ACHN (cell line): ENCODE data around the gene ARPC1B.
"Not testable (repeated sequence)": the region's sequence is repeated elsewhere in the genome, so short reads cannot be mapped to it uniquely, and the experiment has no call there.

ENCODE experiments used
- DNase-seq: peaks from one replicate; pipeline ENCODE4 v3.0.0-alpha.2; 2015
- in situ Hi-C: cut with HindIII; loops from 2 replicates; pipeline ENCODE4 v1.10.0; 2017; ENCODE audit warnings: low sequenced_read_pairs, low pct_ligation_motif_present, low pct_unique_long_range_greater_than_20kb

ARPC1B gene

DNA sequence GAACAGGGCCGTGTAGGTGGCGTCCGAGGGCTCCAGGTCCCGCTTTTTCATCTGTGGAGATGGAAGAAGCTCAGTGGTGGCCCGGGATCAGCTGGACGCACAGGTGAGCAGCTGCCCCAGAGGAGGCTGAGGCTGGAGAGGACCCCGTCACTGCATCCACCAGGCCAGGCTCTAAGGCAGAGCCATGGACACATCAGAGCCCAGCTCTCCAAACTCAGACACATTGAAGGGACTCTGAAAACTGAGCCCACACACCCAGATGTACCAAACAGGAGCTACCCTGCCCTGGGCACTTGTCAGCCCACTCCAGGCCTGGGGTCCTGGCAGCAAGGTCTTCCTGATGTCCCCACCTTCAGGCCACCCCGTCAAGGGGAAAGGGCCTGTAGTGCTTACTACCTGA lies 55.2 kb downstream of the ARPC1B start:
- no peak for DNase-seq
- in situ Hi-C loops: no loop called here

DNA sequence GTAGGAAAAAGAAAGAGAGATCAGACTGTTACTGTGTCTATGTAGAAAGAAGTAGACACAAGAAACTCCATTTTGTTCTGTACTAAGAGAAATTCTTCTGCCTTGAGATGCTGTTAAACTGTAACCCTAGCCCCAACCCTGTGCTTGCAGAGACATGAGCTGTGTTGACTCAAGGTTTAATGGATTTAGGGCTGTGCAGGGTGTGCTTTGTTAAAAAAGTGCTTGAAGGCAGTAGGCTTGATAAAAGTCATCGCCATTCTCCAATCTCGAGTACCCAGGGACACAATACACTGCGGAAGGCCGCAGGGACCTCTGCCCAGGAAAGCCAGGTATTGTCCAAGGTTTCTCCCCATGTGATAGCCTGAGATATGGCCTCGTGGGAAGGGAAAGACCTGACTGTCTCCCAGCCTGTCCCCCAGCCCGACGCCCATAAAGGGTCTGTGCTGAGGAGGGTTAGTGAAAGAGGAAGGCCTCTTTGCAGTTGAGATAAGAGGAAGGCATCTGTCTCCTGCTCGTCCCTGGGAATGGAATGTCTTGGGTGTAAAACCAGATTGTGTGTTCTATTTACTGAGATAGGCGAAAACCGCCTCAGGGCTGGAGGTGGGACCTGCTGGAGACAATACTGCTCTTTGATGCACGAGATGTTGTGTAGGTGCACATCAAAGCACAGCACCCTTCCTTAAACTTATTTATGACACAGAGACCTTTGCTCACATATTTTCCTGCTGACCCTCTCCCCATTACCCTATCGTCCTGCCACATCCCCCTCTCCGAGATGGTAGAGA lies 57.4 kb downstream of the ARPC1B start:
- DNase-seq, in situ Hi-C loops: not testable (repeated sequence)

DNA sequence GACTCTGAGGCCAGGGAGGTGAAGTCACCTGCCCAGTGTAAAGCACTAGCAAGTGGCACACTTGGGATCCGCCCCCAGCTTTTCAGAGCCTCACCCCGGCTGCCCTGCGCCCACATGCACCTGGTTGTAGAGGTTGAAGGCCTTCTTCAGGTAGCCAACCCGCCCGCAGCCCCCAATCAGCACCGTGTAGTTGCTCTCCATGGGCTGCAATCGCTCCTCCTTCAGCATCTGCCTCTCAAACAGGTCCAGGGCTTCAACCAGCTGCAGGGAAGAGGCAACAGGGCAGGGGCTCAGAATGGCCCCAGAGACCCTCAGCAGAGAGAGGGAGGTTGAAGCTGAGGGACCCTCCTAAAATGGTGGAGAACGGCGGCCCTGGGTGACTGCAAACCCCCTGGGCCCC lies 58.6 kb downstream of the ARPC1B start:
- DNase-seq: no peak
- in situ Hi-C loops: no loop called here

DNA sequence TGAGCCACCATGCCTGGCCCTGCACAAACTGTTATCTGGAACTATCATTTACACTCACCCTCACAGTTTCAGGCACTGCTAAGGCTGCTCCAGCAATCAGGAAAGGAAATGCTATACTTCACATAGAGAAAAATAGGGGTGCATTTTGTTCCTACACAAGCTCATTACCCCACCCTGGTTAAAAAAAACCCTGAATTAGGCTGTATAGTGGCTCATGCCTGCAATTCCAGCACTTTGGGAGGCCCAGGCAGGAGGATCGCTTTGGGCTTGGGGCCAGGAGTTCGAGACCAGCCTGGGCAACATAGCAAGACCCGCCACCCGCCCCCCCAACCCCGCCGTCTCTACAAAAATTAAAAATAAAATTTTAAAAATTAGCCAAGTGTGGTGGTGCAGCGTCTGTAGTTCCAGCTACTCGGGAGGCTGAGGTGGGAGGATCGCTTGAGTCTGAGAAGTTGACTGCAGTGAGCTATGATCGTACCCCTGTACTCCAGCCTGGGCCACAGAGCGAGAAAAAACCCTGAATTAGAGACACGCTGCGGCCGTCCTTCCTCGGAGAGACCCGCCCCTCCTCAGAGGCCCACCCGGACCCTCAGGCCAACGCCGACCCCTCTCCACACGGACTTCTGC lies 63.5 kb downstream of the ARPC1B start:
- in situ Hi-C loops: no loop called here
- peak; percentile 24 for DNase-seq

- in situ Hi-C loops: no loop called here
- peak; percentile 99 for DNase-seq
Observed at GRCh38 chr7:99438573-99439480, 64.3 kb downstream of the ARPC1B start, which contains the start of the genes CPSF4 and PTCD1. CPSF4 (plus strand) TSS chr7:99438943; CDS start chr7:99439083, 140 bp downstream. PTCD1 (minus strand) TSS chr7:99438798; CDS start chr7:99435242, 3,556 bp downstream.

DNA sequence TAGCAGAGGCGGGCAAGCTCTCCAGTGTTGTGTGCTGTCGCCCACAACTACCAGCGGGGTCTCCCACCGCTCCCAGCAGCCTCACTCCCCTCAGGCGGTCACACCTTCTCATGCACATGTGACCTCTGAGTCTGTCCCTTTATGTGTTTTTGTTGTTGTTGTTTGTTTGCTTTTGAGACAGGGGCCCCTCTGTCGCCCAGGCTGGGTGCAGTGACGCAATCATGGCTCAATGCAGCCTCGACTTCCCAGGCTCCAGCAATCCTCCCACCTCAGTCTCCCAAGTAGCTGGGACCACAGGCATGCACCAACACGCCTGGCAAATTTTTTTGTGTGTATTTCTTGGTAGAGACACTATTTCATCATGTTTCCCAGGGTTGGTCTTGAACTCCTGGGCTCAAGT lies 65.7 kb downstream of the ARPC1B start:
- DNase-seq: no peak
- in situ Hi-C loops: no loop called here
